Measurements from ENCODE around the gene ATP7B. TPM values are rescaled to one million over a fixed set of nuclear protein-coding genes. Genes with fewer than 3 reads are reported as not detected.

The ATP7B gene
- 3.8 TPM for total RNA-seq
- long read RNA-seq, partial matches to known transcripts, result 1 of 1 reads
- long read RNA-seq, other reads (novel, unspliced or antisense), result 0 of 1 reads

DNA sequence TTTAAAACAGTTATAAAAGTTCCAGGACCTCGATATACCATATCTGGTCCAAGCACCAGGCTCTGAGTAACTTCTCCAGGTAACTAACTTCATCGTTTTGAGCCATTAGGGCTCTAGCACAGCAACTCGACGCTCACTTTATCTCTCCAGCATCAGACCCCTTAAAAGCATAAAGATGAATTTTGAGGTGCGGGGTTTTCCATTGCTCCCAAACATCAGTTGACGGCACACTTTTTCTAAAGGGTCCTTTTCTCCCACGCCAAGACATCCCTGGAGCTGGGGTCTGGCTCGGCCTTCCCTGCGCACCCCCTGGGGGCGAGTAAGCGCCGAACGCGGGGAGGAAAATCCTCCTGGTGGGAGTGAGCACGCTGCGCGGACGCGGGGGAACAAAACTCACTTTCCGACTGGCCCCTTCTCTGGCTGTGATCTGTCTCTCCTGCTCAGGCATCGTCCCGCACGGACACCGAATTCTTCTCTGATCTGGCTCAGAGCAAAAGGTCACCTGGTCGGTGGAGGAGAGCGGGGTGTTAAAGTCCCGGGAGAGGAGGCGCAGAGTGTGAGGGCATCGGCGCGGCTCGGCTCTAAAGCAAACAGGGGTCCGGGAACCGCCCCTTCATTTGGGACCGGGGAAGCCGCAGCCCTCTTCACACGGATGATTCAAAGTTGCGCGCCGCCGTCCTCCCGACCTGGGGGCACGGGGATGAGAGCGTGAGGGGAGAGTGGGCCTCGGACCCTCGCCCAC, at the start of gene ATP7B:
TSS of gene ATP7B (minus strand) at position 561 of the 742 bp plus-strand sequence. CDS start at position 448, 113 bp downstream.
- peak within 1 kb of the TSS; percentile 90 for H3K27ac ChIP-seq (replicated peaks)
- no peaks in the 10 kb centered on the region for H3K9me3 ChIP-seq (replicated peaks)
- peaks cover 47% of the 10 kb centered on the region for H3K4me1 ChIP-seq
- DNase-seq, result no peak
- TF ChIP-seq, protein P1, sequence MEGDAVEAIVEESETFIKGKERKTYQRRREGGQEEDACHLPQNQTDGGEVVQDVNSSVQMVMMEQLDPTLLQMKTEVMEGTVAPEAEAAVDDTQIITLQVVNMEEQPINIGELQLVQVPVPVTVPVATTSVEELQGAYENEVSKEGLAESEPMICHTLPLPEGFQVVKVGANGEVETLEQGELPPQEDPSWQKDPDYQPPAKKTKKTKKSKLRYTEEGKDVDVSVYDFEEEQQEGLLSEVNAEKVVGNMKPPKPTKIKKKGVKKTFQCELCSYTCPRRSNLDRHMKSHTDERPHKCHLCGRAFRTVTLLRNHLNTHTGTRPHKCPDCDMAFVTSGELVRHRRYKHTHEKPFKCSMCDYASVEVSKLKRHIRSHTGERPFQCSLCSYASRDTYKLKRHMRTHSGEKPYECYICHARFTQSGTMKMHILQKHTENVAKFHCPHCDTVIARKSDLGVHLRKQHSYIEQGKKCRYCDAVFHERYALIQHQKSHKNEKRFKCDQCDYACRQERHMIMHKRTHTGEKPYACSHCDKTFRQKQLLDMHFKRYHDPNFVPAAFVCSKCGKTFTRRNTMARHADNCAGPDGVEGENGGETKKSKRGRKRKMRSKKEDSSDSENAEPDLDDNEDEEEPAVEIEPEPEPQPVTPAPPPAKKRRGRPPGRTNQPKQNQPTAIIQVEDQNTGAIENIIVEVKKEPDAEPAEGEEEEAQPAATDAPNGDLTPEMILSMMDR (IDR thresholded peaks at IDR 0.05; ENCODE audit: borderline replicate concordance), result peak; percentile 30
- H3K4me3 ChIP-seq, result peak within 1 kb of the TSS; percentile 97
- H3K27me3 ChIP-seq (ENCODE audit: low read depth), result no peaks in the 10 kb centered on the region
- intact Hi-C loops (cut with micrococcal nuclease), result no loop called here
- H3K36me3 ChIP-seq, result no peaks in the 10 kb centered on the region

DNA sequence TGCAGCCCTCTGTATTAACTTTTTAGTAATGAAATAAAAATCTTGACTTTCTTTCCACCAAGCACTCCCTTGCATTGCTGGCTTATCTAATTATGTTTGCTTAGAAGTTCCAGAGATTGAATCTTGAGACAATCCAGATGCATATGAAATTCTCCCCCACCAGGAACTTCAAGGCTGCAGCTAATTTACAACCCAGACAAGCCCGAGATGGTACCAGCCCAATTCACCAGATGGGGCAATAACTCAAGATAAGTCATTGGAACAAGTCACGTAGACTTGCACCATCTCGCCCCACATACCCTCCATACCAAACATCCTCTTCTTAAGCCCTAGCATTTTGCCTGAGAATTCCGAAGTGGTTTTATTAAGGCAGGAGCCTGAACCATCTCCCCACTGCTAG, 42.2 kb upstream of the ATP7B start:
- Histone ChIP-seq H3K36me3 (no peaks in the 10 kb centered on the region), H3K27me3 (ENCODE audit: low read depth) (no peaks in the 10 kb centered on the region), H3K9me3 (replicated peaks) (peaks cover 8% of the 10 kb centered on the region), H3K4me3 (no peak overlapping the region), H3K27ac (replicated peaks) (no peak overlapping the region), H3K4me1 (no peaks in the 10 kb centered on the region)
- no peak for DNase-seq
- intact Hi-C loops (cut with micrococcal nuclease), result no loop called here
- TF ChIP-seq, protein P1 (IDR thresholded peaks at IDR 0.05; ENCODE audit: borderline replicate concordance), result no peak

DNA sequence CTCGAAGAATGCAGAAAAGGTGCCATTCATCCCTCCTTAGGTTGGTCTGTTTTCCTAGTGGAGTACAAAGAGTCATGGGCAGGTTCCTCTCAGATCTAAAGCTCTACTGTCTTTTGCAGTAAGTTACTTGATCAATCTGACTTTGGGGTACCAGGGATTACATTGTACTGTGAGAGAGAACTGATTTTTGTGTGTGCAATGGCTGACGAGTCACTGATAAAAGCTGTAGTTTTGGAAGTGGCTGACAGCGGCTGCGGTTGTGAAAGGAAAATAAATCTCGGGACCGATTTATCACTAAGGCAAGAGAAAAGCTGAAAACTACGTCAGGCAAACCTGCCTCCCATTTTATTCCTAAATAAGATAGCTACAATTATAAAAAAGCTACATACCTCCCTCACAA, 40.1 kb upstream of the ATP7B start:
- Histone ChIP-seq H3K36me3 (no peaks in the 10 kb centered on the region), H3K27me3 (ENCODE audit: low read depth) (no peaks in the 10 kb centered on the region), H3K4me1 (no peaks in the 10 kb centered on the region), H3K9me3 (replicated peaks) (peaks cover 8% of the 10 kb centered on the region), H3K4me3 (no peak overlapping the region), H3K27ac (replicated peaks) (no peak overlapping the region)
- TF ChIP-seq, protein P1 (IDR thresholded peaks at IDR 0.05; ENCODE audit: borderline replicate concordance), result no peak
- intact Hi-C loops (cut with micrococcal nuclease), result no loop called here
- no peak for DNase-seq

DNA sequence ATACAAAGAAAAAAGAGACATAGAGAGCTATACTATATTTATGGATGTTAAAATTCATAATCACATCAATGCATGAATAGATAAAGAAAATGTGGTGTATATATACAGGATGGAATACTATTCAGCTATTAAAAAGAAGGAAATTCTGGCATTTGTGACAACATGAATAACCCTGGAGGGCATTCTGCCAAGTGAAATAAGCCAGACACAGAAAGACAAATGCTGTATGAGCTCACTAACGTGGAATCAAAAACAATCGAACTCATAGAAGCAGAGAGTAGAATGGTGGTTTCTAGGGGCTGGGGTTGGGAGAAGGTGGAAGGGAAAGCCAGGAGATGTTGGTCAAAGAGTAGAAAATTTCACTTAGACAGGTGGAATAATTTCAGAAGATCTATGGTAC, 37.3 kb upstream of the ATP7B start:
- H3K36me3 ChIP-seq, result no peaks in the 10 kb centered on the region
- TF ChIP-seq, protein P1 (IDR thresholded peaks at IDR 0.05; ENCODE audit: borderline replicate concordance), result no peak
- H3K27me3 ChIP-seq (ENCODE audit: low read depth), result no peaks in the 10 kb centered on the region
- intact Hi-C loops (cut with micrococcal nuclease), result no loop called here
- no peak overlapping the region for H3K4me3 ChIP-seq
- H3K9me3 ChIP-seq (replicated peaks), result peaks cover 8% of the 10 kb centered on the region
- no peaks in the 10 kb centered on the region for H3K4me1 ChIP-seq
- no peak for DNase-seq
- no peak overlapping the region for H3K27ac ChIP-seq (replicated peaks)

DNA sequence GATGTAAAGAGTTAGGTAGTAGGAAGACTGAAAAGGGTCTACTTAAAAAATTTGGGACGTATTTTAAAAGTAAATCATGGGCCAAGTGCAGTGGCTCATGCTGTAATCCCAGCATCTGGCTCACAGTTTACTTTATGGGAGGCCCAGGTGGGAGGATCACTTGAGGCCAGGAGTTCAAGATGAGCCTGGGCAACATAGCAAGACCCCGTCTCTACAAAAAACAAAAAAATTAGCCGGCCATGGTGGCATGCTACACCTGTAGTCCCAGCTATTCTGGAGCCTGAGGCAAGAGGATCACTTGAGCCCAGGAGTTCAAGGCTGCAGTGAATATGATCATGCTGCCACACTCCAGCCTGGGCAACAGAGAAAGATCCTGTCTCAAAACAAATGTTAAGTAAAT, 36.2 kb upstream of the ATP7B start:
- no peaks in the 10 kb centered on the region for H3K4me1 ChIP-seq
- H3K9me3 ChIP-seq (replicated peaks), result peaks cover 8% of the 10 kb centered on the region
- DNase-seq, result no peak
- H3K36me3 ChIP-seq, result no peaks in the 10 kb centered on the region
- TF ChIP-seq, protein P1 (IDR thresholded peaks at IDR 0.05; ENCODE audit: borderline replicate concordance), result no peak
- intact Hi-C loops (cut with micrococcal nuclease), result no loop called here
- H3K27ac ChIP-seq (replicated peaks), result no peak overlapping the region
- no peak overlapping the region for H3K4me3 ChIP-seq
- no peaks in the 10 kb centered on the region for H3K27me3 ChIP-seq (ENCODE audit: low read depth)

All from left ventricle myocardium inferior (tissue), 1 donor.